CD4-positive, alpha-beta T cell treated with Interleukin-4 for 1 hour (primary cell): Measurements from ENCODE around the gene KICS2.
"Not testable (repeated sequence)": the region's sequence is repeated elsewhere in the genome, so short reads cannot be mapped to it uniquely, and the experiment has no call there.

Source experiments
- DNase-seq, 2 donors: peaks; one replicate each; pipeline ENCODE4 v3.0.0-alpha.2; 2020 to 2022

The KICS2 gene

GRCh38 chr12:64212119-64212746 is 9.9 kb downstream of the KICS2 start:
- DNase-seq: no peak

- DNase-seq: no peak
Measured at GRCh38 chr12:64207453-64207852, 14.6 kb downstream of the KICS2 start.

GRCh38 chr12:64205542-64205941 is 16.6 kb downstream of the KICS2 start:
- no peak for DNase-seq

- no peak for DNase-seq
Measured at GRCh38 chr12:64203775-64204174, 18.3 kb downstream of the KICS2 start.

GRCh38 chr12:64203036-64203435 is 19.1 kb downstream of the KICS2 start:
- DNase-seq: no peak

- DNase-seq: not testable (repeated sequence)
Measured at GRCh38 chr12:64195841-64196240, 26.3 kb downstream of the KICS2 start.

DNA sequence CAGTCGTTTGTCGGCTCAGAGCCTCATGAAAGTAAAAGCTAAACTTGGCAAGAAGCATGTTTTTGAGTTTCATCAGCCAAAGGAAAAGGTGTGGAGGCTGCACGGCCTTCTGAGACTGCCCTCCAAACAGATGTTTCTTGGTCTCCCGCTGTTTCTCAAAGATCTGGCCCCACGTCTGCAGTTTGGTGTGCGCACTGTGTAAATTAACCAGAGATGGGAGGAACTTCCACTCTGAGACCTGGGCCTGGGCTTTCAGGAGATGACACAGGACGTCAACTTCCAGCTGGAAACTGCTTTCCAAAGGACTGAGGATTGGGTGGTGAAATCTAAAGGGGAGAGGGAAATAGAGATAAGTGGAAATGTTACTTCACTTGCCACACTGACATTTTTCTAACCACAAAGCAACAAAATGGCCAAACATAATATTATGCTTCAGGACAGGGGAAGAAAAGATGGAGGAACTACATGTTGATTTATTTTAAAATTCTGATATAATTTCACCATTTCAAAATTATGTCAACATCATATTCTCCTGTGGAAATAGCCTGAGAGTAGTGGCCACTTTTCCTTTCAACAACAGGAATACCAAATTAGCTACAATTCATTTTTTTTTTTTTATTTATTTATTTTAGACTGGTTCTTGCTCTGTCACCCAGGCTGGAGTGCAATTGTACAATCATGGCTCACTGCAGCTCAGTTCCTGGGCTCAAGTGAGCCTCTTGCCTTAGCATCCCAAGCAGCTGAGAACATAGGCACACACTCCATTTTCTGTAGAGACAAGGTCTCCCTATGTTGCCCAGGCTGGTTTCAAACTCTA is 27.6 kb downstream of the KICS2 start:
- no peak for DNase-seq

DNA sequence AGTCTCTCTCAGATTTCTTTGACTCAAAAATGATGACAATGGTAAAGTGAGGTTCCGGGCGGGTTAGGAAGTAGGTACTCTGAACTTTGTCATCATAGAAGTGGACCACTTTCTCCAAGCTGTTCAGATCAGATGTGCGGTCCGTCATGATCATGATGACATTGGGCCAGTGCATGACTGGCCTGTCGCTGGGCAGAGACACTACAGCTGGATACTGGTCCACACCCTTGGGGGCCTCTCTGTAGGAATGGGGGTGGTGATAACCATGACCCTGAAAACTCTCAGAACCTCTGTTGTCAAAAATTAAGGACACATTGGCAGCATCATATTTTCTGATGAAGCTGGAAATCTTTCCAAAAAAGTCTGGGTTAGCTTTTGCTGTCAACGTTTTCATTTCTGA is 28.2 kb downstream of the KICS2 start:
- no peak for DNase-seq

GRCh38 chr12:64192644-64193444 is 29.3 kb downstream of the KICS2 start:
- peak in 1 of 2 donors; percentile 5 for DNase-seq

GRCh38 chr12:64190140-64190539 is 32.0 kb downstream of the KICS2 start:
- no peak for DNase-seq

- DNase-seq: no peak
Measured at GRCh38 chr12:64189530-64189929, 32.6 kb downstream of the KICS2 start.

GRCh38 chr12:64187794-64188193 is 34.3 kb downstream of the KICS2 start:
- no peak for DNase-seq

DNA sequence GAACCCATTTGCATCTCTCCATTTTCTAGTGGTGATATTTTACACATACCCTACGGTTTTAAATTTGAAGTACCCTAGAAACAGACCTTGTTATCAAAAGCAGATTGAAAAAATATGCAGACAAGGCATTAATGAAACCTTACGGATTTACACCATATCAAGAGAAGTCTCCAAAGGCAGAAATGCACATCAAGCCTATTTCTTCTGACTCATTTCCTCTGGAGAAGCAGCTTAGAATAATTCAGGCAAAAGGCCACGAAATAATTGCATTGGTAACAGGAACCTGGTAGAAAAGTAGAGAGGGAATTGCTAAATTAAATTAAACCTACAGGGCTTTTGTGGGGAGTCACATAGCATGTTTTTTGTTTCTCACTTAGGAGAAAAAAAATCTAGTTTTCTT is 34.7 kb downstream of the KICS2 start:
- no peak for DNase-seq

- no peak for DNase-seq
Measured at GRCh38 chr12:64186789-64187188, 35.3 kb downstream of the KICS2 start.

DNA sequence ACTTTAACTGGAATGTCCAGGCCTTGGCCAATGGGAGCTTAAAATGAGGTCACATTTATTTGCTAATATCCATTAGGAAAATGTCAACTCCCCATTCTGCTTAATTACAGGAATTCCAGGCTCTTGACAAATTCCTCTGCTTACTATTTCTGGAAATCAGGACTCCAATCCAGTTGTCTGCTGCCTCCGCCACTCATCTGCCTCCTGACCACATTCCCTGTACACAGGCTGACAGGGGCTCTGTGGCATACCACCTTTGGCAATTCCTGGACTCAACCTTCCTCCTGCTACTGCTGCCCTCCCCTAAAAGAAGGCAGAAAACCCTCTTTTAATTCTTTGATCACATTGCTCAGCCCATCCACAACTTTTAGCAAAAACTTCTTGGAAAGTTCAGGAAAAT is 37.9 kb downstream of the KICS2 start:
- no peak for DNase-seq

DNA sequence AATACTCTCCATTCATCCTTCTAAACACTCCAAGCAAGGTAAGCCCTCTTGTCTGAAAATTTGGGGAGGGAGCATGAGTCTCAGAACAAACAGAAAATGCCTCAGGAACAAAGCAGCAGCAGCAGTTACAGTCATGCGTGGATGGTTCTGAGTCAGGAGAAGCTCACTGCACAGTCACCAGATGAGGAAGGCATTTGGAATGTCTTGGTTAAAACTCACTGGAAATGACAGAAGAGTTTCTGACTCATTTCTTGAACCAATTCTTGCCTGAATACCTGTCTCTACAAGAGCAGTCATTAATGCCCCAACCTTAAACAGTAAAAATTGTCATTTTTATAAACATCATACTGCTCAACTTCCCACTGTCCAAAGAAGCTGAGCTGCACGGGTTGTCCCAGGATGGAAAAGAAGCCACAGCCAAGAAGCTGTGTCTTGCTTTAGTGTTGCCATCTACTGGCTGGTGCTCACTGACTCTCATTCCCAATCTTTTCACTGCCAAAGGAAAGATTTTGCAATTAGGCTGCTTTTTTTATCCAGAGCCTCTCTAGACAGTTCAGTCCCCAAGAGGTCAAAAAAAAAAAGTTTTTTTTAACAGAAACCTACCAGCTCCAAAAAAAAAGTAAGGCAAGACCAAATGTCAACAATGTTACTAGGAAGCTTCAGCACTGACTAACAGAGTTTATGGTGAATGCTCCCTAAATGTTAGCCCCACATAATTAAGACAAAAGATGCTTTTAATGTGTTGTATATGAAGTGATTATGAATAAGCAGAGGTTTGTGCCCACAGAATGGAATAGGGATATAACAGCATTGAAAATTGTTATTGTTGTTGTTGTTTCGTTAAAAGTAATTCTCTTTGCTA is 40.4 kb downstream of the KICS2 start:
- no peak for DNase-seq

DNA sequence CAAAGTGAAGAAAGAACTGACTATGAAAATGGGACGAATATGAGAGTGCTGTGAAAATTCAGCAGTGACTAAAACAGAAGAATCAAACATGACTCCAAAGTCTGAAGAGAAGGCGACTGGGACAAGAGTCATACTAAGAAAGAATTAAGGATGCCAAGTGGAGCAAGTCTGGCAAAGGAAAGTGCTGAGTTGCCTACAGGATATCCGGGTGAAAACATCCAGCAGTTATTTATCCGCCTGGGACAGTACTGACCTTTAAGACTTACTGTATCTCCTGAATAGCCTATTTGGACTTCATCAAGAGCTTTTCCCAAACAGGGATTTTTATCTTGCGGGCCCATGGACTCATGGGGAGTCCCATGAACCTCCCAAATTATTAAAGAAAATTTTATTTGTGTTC is 41.1 kb downstream of the KICS2 start:
- DNase-seq: no peak

GRCh38 chr12:64178122-64178521 is 44.0 kb downstream of the KICS2 start:
- DNase-seq: no peak

DNA sequence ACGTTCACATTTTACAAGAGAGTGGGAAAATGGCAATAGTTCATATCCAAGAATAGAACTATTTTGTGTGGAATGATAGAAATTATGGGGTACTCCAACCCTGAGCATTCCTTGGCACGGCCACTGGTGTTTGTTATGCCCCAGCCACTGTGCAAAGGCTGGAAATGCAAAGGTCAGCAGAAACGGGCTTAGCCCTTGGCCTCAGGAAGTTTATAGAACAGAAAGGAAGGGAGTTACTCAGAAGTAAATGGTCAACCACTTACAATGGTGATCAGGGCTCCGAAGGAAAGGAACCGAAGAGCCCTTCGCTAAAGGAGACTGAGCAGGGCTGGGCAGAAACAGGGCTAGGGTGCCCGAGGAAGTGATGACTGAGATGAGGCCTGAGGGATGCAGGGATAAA is 45.1 kb downstream of the KICS2 start:
- DNase-seq: no peak

DNA sequence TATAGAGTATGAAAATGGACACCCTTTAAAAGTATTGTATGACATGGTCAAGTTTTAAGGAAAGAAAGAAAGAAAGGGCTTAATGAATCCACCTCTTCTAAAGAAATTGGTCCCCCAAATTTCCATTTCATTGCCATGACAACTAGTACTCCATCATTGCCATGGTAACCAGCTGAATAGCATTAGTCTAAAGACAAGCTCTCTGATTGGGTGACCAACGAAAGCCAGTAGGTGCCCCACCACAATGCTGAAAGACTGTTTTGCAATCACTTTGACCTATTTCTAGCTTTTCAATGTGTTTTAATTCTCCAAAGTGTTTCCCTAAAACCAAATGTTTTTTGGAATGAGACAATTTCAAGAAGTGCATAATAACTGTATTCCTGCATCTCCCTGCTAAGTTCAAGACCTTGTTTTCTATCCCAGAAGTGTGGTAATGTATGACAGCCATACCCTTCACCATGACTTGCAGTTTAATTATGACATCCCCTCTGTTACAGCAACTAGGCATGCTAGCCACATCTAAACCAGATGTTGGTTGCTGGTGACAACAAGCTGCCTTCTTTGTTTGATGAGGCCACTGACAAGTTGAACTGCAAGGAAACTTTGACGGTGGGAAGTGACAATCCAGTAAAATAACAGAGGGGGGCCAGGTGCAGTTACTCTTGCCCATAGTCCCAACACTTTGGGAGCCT is 46.7 kb downstream of the KICS2 start:
- no peak for DNase-seq

GRCh38 chr12:64173456-64173855 is 48.6 kb downstream of the KICS2 start:
- no peak for DNase-seq
